Measurements from ENCODE around the gene TMEM225B. TPM values are rescaled to one million over a fixed set of nuclear protein-coding genes. Genes with fewer than 3 reads are reported as not detected.
"Not testable (repeated sequence)": the region's sequence is repeated elsewhere in the genome, so short reads cannot be mapped to it uniquely, and the experiment has no call there.

Gene TMEM225B
- total and polyA plus RNA-seq, 3 experiments from 2014 or later: 0.55 to 1.5 (median 0.70) TPM

GRCh38 chr7:99579956-99580777 is 17.9 kb upstream of the TMEM225B start:
- no peaks in the 10 kb centered on the region for H3K9me3 ChIP-seq (ENCODE audit: low read length)
- Mint-ChIP-seq H3K9me3 (no peaks in the 10 kb centered on the region), H3K36me3 (peaks cover 0 to 2% (median 0%) of the 10 kb centered on the region in 3 donors), H3K27ac (peak overlapping the region; percentile 18 to 97 (median 86)), H3K27me3 (no peaks in the 10 kb centered on the region), H3K4me3 (peak overlapping the region; percentile 83 to 96 (median 94)), H3K4me1 (peaks cover 10 to 20% (median 17%) of the 10 kb centered on the region in 3 donors)
- no peaks in the 10 kb centered on the region for H3K36me3 ChIP-seq (ENCODE audit: insufficient read depth, low read length)
- peak overlapping the region; percentile 81 for H3K4me3 ChIP-seq (ENCODE audit: low read length)
- ChIA-PET POLR2A (interaction anchor here (0.6 to 0.8 kb wide), 4 partner anchors 22 to 855 kb away, joined by 3 to 7 read pairs (median 4); partner anchors contain the start of genes ZKSCAN5 and ZNF655), CTCF (interaction anchor here (0.7 to 1.2 kb wide), 4 partner anchors 23 to 76 kb away, joined by 3 to 4 read pairs (median 3); partner anchors contain the start of gene ZKSCAN5)
- H3K4me1 ChIP-seq (ENCODE audit: insufficient read depth, low read length): peaks cover 11% of the 10 kb centered on the region
- H3K27me3 ChIP-seq (ENCODE audit: insufficient read depth, low read length, poor library complexity, severe bottlenecking): no peaks in the 10 kb centered on the region
- no peak overlapping the region for H3K27ac ChIP-seq (ENCODE audit: low read depth, low read length)
- DNase-seq: peak; percentile 31 to 72 (median 48)

DNA sequence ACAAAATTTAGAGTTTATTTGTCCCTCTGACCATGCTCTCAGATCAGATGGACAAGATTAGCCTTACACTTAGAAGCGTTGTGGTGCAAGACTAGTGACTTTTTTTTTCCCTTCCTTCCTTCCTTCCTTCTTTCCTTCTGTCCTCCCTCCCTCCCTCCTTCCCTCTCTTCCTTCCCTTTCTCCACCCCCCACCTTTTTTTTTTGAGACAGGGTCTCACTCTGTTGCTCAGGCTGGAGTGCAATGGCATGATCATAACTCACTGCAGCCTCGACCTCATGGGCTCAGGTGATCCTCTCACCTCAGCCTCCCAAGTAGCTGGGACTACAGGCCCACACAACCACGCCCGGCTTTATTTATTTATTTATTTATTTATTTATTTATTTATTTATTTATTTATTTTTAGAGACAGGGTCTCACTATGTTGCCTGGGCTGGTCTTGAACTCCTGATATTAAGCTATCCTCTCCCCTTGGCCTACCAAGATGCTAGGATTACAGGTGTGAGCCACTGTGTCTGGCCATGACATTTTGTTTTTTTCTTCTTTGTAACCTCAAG is 17.2 kb upstream of the TMEM225B start:
- CTCF ChIA-PET: interaction anchor here (0.7 to 1.2 kb wide), 4 partner anchors 23 to 76 kb away, joined by 3 to 4 read pairs (median 3); partner anchors contain the start of gene ZKSCAN5
- not testable (repeated sequence) for H3K27ac ChIP-seq (ENCODE audit: low read depth, low read length); H3K27me3 ChIP-seq (ENCODE audit: insufficient read depth, low read length, poor library complexity, severe bottlenecking); H3K9me3 ChIP-seq (ENCODE audit: low read length); DNase-seq; H3K36me3 Mint-ChIP-seq; H3K27me3 Mint-ChIP-seq; H3K9me3 Mint-ChIP-seq; H3K36me3 ChIP-seq (ENCODE audit: insufficient read depth, low read length)
- H3K27ac Mint-ChIP-seq: peak overlapping the region; percentile 8 to 97 (median 86)
- H3K4me3 ChIP-seq (ENCODE audit: low read length): peak overlapping the region; percentile 81
- peak overlapping the region; percentile 83 to 96 (median 94) for H3K4me3 Mint-ChIP-seq
- POLR2A ChIA-PET: interaction anchor here (0.7 to 0.8 kb wide), 2 partner anchors 44 to 76 kb away, joined by 5 to 7 read pairs; partner anchors contain the start of gene ZKSCAN5
- peaks cover 11% of the 10 kb centered on the region for H3K4me1 ChIP-seq (ENCODE audit: insufficient read depth, low read length)
- peaks cover 10 to 20% (median 17%) of the 10 kb centered on the region in 3 donors for H3K4me1 Mint-ChIP-seq

DNA sequence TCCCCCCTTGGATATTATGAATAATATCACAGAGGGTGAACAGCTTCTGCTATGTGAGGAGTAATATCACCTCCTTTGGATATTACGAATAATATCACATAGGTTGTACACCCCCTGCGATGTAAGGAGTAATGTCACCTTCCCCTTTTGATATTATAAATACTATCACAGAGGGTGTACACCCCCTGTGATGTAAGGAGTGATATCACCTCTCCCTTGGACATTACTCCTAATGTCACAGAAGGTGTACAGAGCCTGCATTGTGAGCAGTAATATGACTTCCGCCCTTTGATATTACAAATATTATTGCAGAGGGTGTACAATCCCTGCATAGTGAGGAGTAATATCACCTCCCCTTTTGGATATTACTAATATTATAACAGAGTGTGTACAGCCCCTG is 9.2 kb upstream of the TMEM225B start:
- Histone ChIP-seq H3K36me3 (ENCODE audit: insufficient read depth, low read length) (no peaks in the 10 kb centered on the region), H3K4me3 (ENCODE audit: low read length) (no peak overlapping the region), H3K9me3 (ENCODE audit: low read length) (no peaks in the 10 kb centered on the region), H3K4me1 (ENCODE audit: insufficient read depth, low read length) (no peaks in the 10 kb centered on the region), H3K27me3 (ENCODE audit: insufficient read depth, low read length, poor library complexity, severe bottlenecking) (no peaks in the 10 kb centered on the region), H3K27ac (ENCODE audit: low read depth, low read length) (no peak overlapping the region)
- CTCF ChIA-PET: no interaction called here
- H3K27me3 Mint-ChIP-seq: peaks cover 0 to 8% of the 10 kb centered on the region in 2 donors
- DNase-seq: no peak
- H3K9me3 Mint-ChIP-seq: no peaks in the 10 kb centered on the region
- no peak overlapping the region for H3K4me3 Mint-ChIP-seq
- no peaks in the 10 kb centered on the region for H3K4me1 Mint-ChIP-seq
- POLR2A ChIA-PET: no interaction called here
- H3K36me3 Mint-ChIP-seq: no peaks in the 10 kb centered on the region
- H3K27ac Mint-ChIP-seq: no peak overlapping the region

DNA sequence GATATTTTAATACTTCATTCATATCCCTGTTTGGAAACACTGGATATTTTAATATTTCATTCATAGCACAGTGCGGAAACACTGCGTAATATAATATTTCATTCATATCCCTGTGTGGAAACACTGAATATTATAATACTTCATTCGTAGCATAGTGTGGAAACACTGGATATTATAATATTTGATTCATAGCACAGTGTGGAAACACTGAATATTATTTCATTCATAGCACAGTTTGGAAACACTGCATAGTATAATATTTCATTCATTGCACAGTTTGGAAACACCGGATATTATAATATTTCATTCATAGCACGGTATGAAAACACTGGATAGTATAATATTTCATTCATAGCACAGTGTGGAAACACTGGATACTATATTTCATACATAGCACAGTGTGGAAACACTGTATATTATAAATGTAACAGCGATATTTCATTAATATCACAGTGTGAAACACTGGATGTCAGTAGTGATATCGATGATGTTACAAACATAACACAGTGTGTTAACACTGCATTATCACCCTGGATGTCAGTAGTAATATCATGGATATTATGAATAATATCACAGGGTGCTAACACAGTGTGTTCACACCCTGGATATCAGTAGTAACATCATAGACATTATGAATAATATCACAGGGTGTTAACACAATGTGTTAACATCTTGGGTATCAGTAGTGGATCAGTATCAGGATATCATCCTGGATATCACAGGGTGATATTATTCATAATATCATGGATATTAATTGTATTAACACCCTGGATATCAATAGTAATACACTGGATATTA is 2.9 kb upstream of the TMEM225B start:
- Histone ChIP-seq H3K9me3 (ENCODE audit: low read length) (no peaks in the 10 kb centered on the region), H3K27me3 (ENCODE audit: insufficient read depth, low read length, poor library complexity, severe bottlenecking) (no peaks in the 10 kb centered on the region), H3K4me1 (ENCODE audit: insufficient read depth, low read length) (no peaks in the 10 kb centered on the region), H3K27ac (ENCODE audit: low read depth, low read length) (no peak overlapping the region), H3K4me3 (ENCODE audit: low read length) (no peak overlapping the region), H3K36me3 (ENCODE audit: insufficient read depth, low read length) (no peaks in the 10 kb centered on the region)
- Mint-ChIP-seq H3K4me3 (no peak overlapping the region), H3K27me3 (no peaks in the 10 kb centered on the region), H3K9me3 (no peaks in the 10 kb centered on the region), H3K27ac (no peak overlapping the region), H3K4me1 (no peaks in the 10 kb centered on the region), H3K36me3 (no peaks in the 10 kb centered on the region)
- POLR2A ChIA-PET: no interaction called here
- CTCF ChIA-PET: no interaction called here
- no peak for DNase-seq

- Histone ChIP-seq H3K36me3 (ENCODE audit: insufficient read depth, low read length) (no peaks in the 10 kb centered on the region), H3K9me3 (ENCODE audit: low read length) (no peaks in the 10 kb centered on the region), H3K27ac (ENCODE audit: low read depth, low read length) (no peak overlapping the region), H3K4me3 (ENCODE audit: low read length) (no peak overlapping the region), H3K4me1 (ENCODE audit: insufficient read depth, low read length) (no peaks in the 10 kb centered on the region), H3K27me3 (ENCODE audit: insufficient read depth, low read length, poor library complexity, severe bottlenecking) (no peaks in the 10 kb centered on the region)
- no peak for DNase-seq
- Mint-ChIP-seq H3K4me3 (no peak overlapping the region), H3K9me3 (no peaks in the 10 kb centered on the region), H3K27ac (no peak overlapping the region), H3K27me3 (no peaks in the 10 kb centered on the region), H3K4me1 (no peaks in the 10 kb centered on the region), H3K36me3 (no peaks in the 10 kb centered on the region)
- ChIA-PET CTCF (no interaction called here), POLR2A (no interaction called here)
These were observed 1.6 kb upstream of the TMEM225B start for GRCh38 chr7:99596408-99596955.

- no peaks in the 10 kb centered on the region for H3K9me3 ChIP-seq (ENCODE audit: low read length)
- H3K4me1 Mint-ChIP-seq: no peaks in the 10 kb centered on the region
- no peak overlapping the region for H3K4me3 ChIP-seq (ENCODE audit: low read length)
- H3K27me3 Mint-ChIP-seq: no peaks in the 10 kb centered on the region
- no peak overlapping the region for H3K27ac ChIP-seq (ENCODE audit: low read depth, low read length)
- H3K27me3 ChIP-seq (ENCODE audit: insufficient read depth, low read length, poor library complexity, severe bottlenecking): no peaks in the 10 kb centered on the region
- no peak for DNase-seq
- ChIA-PET CTCF (no interaction called here), POLR2A (no interaction called here)
- H3K9me3 Mint-ChIP-seq: no peaks in the 10 kb centered on the region
- no peak overlapping the region for H3K4me3 Mint-ChIP-seq
- H3K4me1 ChIP-seq (ENCODE audit: insufficient read depth, low read length): no peaks in the 10 kb centered on the region
- no peaks in the 10 kb centered on the region for H3K36me3 ChIP-seq (ENCODE audit: insufficient read depth, low read length)
- peak overlapping the region in 1 of 8 donors; percentile 47 for H3K27ac Mint-ChIP-seq
- no peaks in the 10 kb centered on the region for H3K36me3 Mint-ChIP-seq
These were observed 1.8 kb downstream of the TMEM225B start for GRCh38 chr7:99599836-99600235.

GRCh38 chr7:99601656-99602310 is 3.7 kb downstream of the TMEM225B start:
- no peaks in the 10 kb centered on the region for H3K9me3 Mint-ChIP-seq
- Histone ChIP-seq H3K27me3 (ENCODE audit: insufficient read depth, low read length, poor library complexity, severe bottlenecking) (no peaks in the 10 kb centered on the region), H3K9me3 (ENCODE audit: low read length) (no peaks in the 10 kb centered on the region), H3K4me1 (ENCODE audit: insufficient read depth, low read length) (no peaks in the 10 kb centered on the region), H3K36me3 (ENCODE audit: insufficient read depth, low read length) (no peaks in the 10 kb centered on the region), H3K4me3 (ENCODE audit: low read length) (no peak overlapping the region), H3K27ac (ENCODE audit: low read depth, low read length) (no peak overlapping the region)
- ChIA-PET POLR2A (no interaction called here), CTCF (no interaction called here)
- no peaks in the 10 kb centered on the region for H3K4me1 Mint-ChIP-seq
- H3K27ac Mint-ChIP-seq: peak overlapping the region in 1 of 8 donors; percentile 40
- no peaks in the 10 kb centered on the region for H3K36me3 Mint-ChIP-seq
- H3K4me3 Mint-ChIP-seq: no peak overlapping the region
- no peak for DNase-seq
- no peaks in the 10 kb centered on the region for H3K27me3 Mint-ChIP-seq

Data from CD8-positive, alpha-beta memory T cell (primary cell).